HK-2 (cell line): ENCODE data around the gene APOLD1.
A peak's percentile ranks its signal among the peaks of the same experiment; 100 is the strongest.
"Not testable (repeated sequence)": the region's sequence is repeated elsewhere in the genome, so short reads cannot be mapped to it uniquely, and the experiment has no call there.

ENCODE experiments used
- DNase-seq: peaks from one replicate; pipeline ENCODE4 v3.0.0-alpha.2; 2018; ENCODE audit not compliant: unreplicated experiment

The APOLD1 gene

GRCh38 chr12:12807970-12808702 lies 22.7 kb downstream of the APOLD1 start:
- no peak for DNase-seq

GRCh38 chr12:12810553-12811021 lies 25.1 kb downstream of the APOLD1 start:
- DNase-seq: no peak

GRCh38 chr12:12811343-12811742 lies 25.9 kb downstream of the APOLD1 start:
- no peak for DNase-seq

GRCh38 chr12:12812174-12812573 lies 26.7 kb downstream of the APOLD1 start:
- no peak for DNase-seq

GRCh38 chr12:12812618-12813119 lies 27.2 kb downstream of the APOLD1 start:
- DNase-seq: no peak

GRCh38 chr12:12813120-12814101 lies 28.0 kb downstream of the APOLD1 start, which contains the start of gene DDX47:
DDX47 (plus strand) TSS chr12:12813346; CDS start chr12:12813368, 22 bp downstream.
- DNase-seq: peak; percentile 97

- no peak for DNase-seq
Observed at GRCh38 chr12:12817616-12818015, 32.2 kb downstream of the APOLD1 start.

GRCh38 chr12:12818701-12819100 lies 33.2 kb downstream of the APOLD1 start:
- DNase-seq: no peak

GRCh38 chr12:12819221-12819620 lies 33.8 kb downstream of the APOLD1 start:
- DNase-seq: no peak

- peak; percentile 66 for DNase-seq
Observed at GRCh38 chr12:12819752-12820311, 34.4 kb downstream of the APOLD1 start.

GRCh38 chr12:12820376-12820775 lies 34.9 kb downstream of the APOLD1 start:
- not testable (repeated sequence) for DNase-seq

- DNase-seq: no peak
Observed at GRCh38 chr12:12821975-12822374, 36.5 kb downstream of the APOLD1 start.

- DNase-seq: no peak
Observed at GRCh38 chr12:12822886-12823285, 37.4 kb downstream of the APOLD1 start.

GRCh38 chr12:12823300-12823699 lies 37.8 kb downstream of the APOLD1 start:
- DNase-seq: no peak

GRCh38 chr12:12823811-12824210 lies 38.4 kb downstream of the APOLD1 start:
- DNase-seq: no peak

GRCh38 chr12:12835378-12836146 lies 50.1 kb downstream of the APOLD1 start:
- peak; percentile 49 for DNase-seq

GRCh38 chr12:12836571-12836970 lies 51.1 kb downstream of the APOLD1 start:
- no peak for DNase-seq

- DNase-seq: peak; percentile 65
Observed at GRCh38 chr12:12837025-12837812, 51.8 kb downstream of the APOLD1 start.

GRCh38 chr12:12837813-12838153 lies 52.3 kb downstream of the APOLD1 start:
- no peak for DNase-seq

GRCh38 chr12:12839003-12839395 lies 53.5 kb downstream of the APOLD1 start:
- no peak for DNase-seq
